B cell (primary cell): ENCODE data around the gene GRK1. TPM values are rescaled to one million over a fixed set of nuclear protein-coding genes. Genes with fewer than 3 reads are reported as not detected.
A peak's percentile ranks its signal among the peaks of the same experiment; 100 is the strongest.

Experiments used
- ATAC-seq: fragments of 200-7000 bp; cut with Tn5 transposase; one replicate; pipeline ENCODE4 v1.10.0; 2021; ENCODE audit warnings: low read depth, mild to moderate bottlenecking, moderate number of reproducible peaks, moderate library complexity
- CTCF ChIA-PET: fragments of 350-600 bp; sonication (Branson Sonifier 250); formaldehyde crosslinking; loops from one replicate; lab custom pipeline; 2021; ENCODE audit warnings: antibody characterized with exemption, inconsistent platforms; lab: Charles Lee
- POLR2A ChIA-PET: fragments of 350-600 bp; sonication (Branson Sonifier 250); formaldehyde crosslinking; loops from one replicate; lab custom pipeline; 2021; ENCODE audit warnings: antibody characterized with exemption; lab: Charles Lee
- DNase-seq: peaks from one replicate; pipeline ENCODE4 v3.0.0; 2013
- H2AFZ ChIP-seq: 2 replicates; pipeline ENCODE4 v1.6.1; 2012; ENCODE audit warnings: mild to moderate bottlenecking, low read depth, low read length; ENCODE audit not compliant: insufficient read depth, poor library complexity, severe bottlenecking
- H3K27ac ChIP-seq, 2 donors: 1 replicate in 1 of 2; 2 replicates in 1 of 2; pipeline ENCODE4 v1.5.1; 2012 to 2013; ENCODE audit warnings: low read length in 2 of 2, mild to moderate bottlenecking in 2 of 2, moderate library complexity in 1 of 2
- H3K27me3 ChIP-seq, 4 experiments: fragments of 200-600 bp in 1 of 4; sonication (generic) in 1 of 4; replicated peaks in 1 of 4; 1 replicate in 2 of 4; 2 replicates in 2 of 4; pipeline versions ENCODE4 v1.6.1 to v1.7.0; 2013 to 2016; ENCODE audit warnings: low read length in 3 of 4, mild to moderate bottlenecking in 2 of 4, mixed read lengths in 1 of 4, moderate library complexity in 1 of 4; ENCODE audit not compliant: insufficient read depth in 4 of 4, control insufficient read depth in 3 of 4; ENCODE audit errors: control extremely low read depth in 1 of 4
- H3K36me3 ChIP-seq, 2 experiments: replicated peaks in 1 of 2; 1 replicate in 1 of 2; 2 replicates in 1 of 2; pipeline versions ENCODE4 v1.6.1 to v1.7.1; 2013; ENCODE audit warnings: low read length in 1 of 2; ENCODE audit not compliant: insufficient read depth in 2 of 2, control insufficient read depth in 1 of 2; ENCODE audit errors: control extremely low read depth in 1 of 2, extremely low read depth in 1 of 2
- H3K4me1 ChIP-seq, 2 donors: fragments of 200-600 bp in 1 of 2; sonication (generic) in 1 of 2; 1 replicate in 1 of 2; 2 replicates in 1 of 2; pipeline versions ENCODE4 v1.5.1 to v1.6.1; 2013 to 2017; ENCODE audit warnings: low read length in 2 of 2; ENCODE audit not compliant: control insufficient read depth in 2 of 2, insufficient read depth in 2 of 2
- H3K4me2 ChIP-seq: replicated peaks from 2 replicates; pipeline ENCODE3; 2012; ENCODE audit warnings: mild to moderate bottlenecking, low read depth, low read length; ENCODE audit not compliant: poor library complexity, severe bottlenecking
- H3K4me3 ChIP-seq, 5 experiments: fragments of 200-600 bp in 1 of 5; sonication (generic) in 1 of 5; 1 replicate in 3 of 5; 2 replicates in 2 of 5; pipeline versions ENCODE4 v1.5.1 to v1.7.0; 2011 to 2016; ENCODE audit warnings: low read length in 4 of 5, mild to moderate bottlenecking in 4 of 5, low read depth in 2 of 5, control low read depth in 1 of 5, moderate library complexity in 1 of 5; ENCODE audit not compliant: insufficient read depth in 1 of 5; ENCODE audit errors: control extremely low read depth in 1 of 5, extremely low read depth in 1 of 5
- H3K79me2 ChIP-seq: fragments of 200-600 bp; sonication (generic); one replicate; pipeline ENCODE4 v1.6.0; 2016; ENCODE audit warnings: low read length; ENCODE audit not compliant: control insufficient read depth, insufficient read depth
- H3K9ac ChIP-seq: fragments of 200-600 bp; sonication (generic); 2 replicates; pipeline ENCODE4 v1.6.1; 2017; ENCODE audit warnings: mild to moderate bottlenecking, low read length, moderate library complexity
- H3K9me3 ChIP-seq, 3 donors: one replicate each; pipeline versions ENCODE4 v1.6.1 to v1.7.1; 2013; ENCODE audit warnings: low read length in 2 of 3; ENCODE audit not compliant: control insufficient read depth in 2 of 3, insufficient read depth in 1 of 3; ENCODE audit errors: control extremely low read depth in 1 of 3
- H4K20me1 ChIP-seq: 2 replicates; pipeline ENCODE4 v1.6.0; 2012; ENCODE audit warnings: mild to moderate bottlenecking, low read length; ENCODE audit not compliant: insufficient read depth, control insufficient read depth, poor library complexity, severe bottlenecking
- H3K27ac Mint-ChIP-seq: one replicate; pipeline ENCODE4 v1.8.0; 2021; ENCODE audit warnings: mixed read lengths
- H3K27me3 Mint-ChIP-seq: one replicate; pipeline ENCODE4 v1.8.0; 2021; ENCODE audit warnings: mixed read lengths
- H3K4me1 Mint-ChIP-seq: one replicate; pipeline ENCODE4 v1.8.0; 2021; ENCODE audit warnings: mixed read lengths
- H3K4me3 Mint-ChIP-seq: one replicate; pipeline ENCODE4 v1.8.0; 2021; ENCODE audit warnings: mixed read lengths
- H3K9me3 Mint-ChIP-seq: one replicate; pipeline ENCODE4 v1.8.0; 2022; ENCODE audit warnings: mixed read lengths; ENCODE audit not compliant: insufficient read depth
- CTCF ChIP-seq: fragments of 200-600 bp; IDR thresholded peaks from one replicate; pipeline ENCODE4 v1.8.0; 2022; ENCODE audit warnings: antibody characterized with exemption, mild to moderate bottlenecking
- EZH2 ChIP-seq: IDR thresholded peaks from 2 replicates; pipeline ENCODE4 v1.6.1; 2012; ENCODE audit warnings: borderline replicate concordance, low read depth, mild to moderate bottlenecking, moderate library complexity, low read length; ENCODE audit not compliant: insufficient read depth, poor library complexity, severe bottlenecking
- WGBS: methylation state at CpG from one replicate; pipeline ENCODE4 v1.1.5; 2013; ENCODE audit warnings: missing lambda C conversion rate; ENCODE audit not compliant: insufficient coverage; 5-methylcytosine and 5-hydroxymethylcytosine counted together
- intact Hi-C: fragments of 100-400 bp; cut with micrococcal nuclease; formaldehyde crosslinking; loops from one replicate; pipeline ENCODE4 v1.10.0; 2022
- polyA plus RNA-seq: library from polyadenylated mRNA; depleted of rRNA; stranded (reverse); fragments of >200 nt; gene quantifications from 2 replicates; pipeline ENCODE4 v1.2.3, GENCODE V29; 2012
- total RNA-seq, 2 donors: library from RNA; stranded (reverse); fragments of 120-200 nt in 1 of 2; gene quantifications; 1 replicate in 1 of 2; 2 replicates in 1 of 2; pipeline versions ENCODE4 v1.2.3 to v1.2.4, GENCODE V29; 2013 to 2022

The GRK1 gene
- total and polyA plus RNA-seq, 2 donors (not counting 1 experiment from before 2014, with no cell fraction given), result not detected

- no CpG with 5 or more reads among the region's 5 CpGs for WGBS
- Histone ChIP-seq H3K27me3 (no peaks in the 10 kb centered on the region), H3K36me3 (peaks cover 0 to 15% of the 10 kb centered on the region in 2 experiments), H3K79me2 (no peaks in the 10 kb centered on the region), H4K20me1 (no peaks in the 10 kb centered on the region), H3K9ac (peak overlapping the region; percentile 19), H3K4me3 (peak overlapping the region in 1 of 5 experiments; percentile 29), H2AFZ (peak overlapping the region; percentile 54), H3K4me1 (peaks cover 9 to 16% of the 10 kb centered on the region in 2 donors), H3K4me2 (peak overlapping the region; percentile 61), H3K27ac (peak overlapping the region in 1 of 2 donors; percentile 54), H3K9me3 (peaks cover 0 to 3% (median 1%) of the 10 kb centered on the region in 3 donors)
- ATAC-seq, result peak; percentile 47
- no peak for TF ChIP-seq EZH2
- TF ChIP-seq CTCF, result no peak
- H3K4me1 Mint-ChIP-seq, result peaks cover 33% of the 10 kb centered on the region
- H3K4me3 Mint-ChIP-seq, result peak overlapping the region; percentile 67
- peak; percentile 28 for DNase-seq
- intact Hi-C loops, result no loop called here
- ChIA-PET POLR2A (no interaction called here), CTCF (no interaction called here)
- H3K27ac Mint-ChIP-seq, result peak overlapping the region; percentile 22
- H3K9me3 Mint-ChIP-seq, result no peaks in the 10 kb centered on the region
- H3K27me3 Mint-ChIP-seq, result no peaks in the 10 kb centered on the region
These were observed 23.4 kb upstream of the GRK1 start for GRCh38 chr13:113643593-113643992.

GRCh38 chr13:113644800-113645199 is 22.2 kb upstream of the GRK1 start:
- no peaks in the 10 kb centered on the region for H3K27me3 ChIP-seq
- no CpG with 5 or more reads among the region's 1 CpG for WGBS
- Mint-ChIP-seq H3K4me1 (peaks cover 33% of the 10 kb centered on the region), H3K4me3 (no peak overlapping the region), H3K9me3 (no peaks in the 10 kb centered on the region), H3K27ac (no peak overlapping the region), H3K27me3 (no peaks in the 10 kb centered on the region)
- H3K4me3 ChIP-seq, result no peak overlapping the region
- intact Hi-C loops, result no loop called here
- TF ChIP-seq EZH2 (no peak), CTCF (no peak)
- ATAC-seq, result no peak
- peaks cover 0 to 3% of the 10 kb centered on the region in 2 experiments for H3K36me3 ChIP-seq
- CTCF ChIA-PET, result no interaction called here
- no peak overlapping the region for H3K9ac ChIP-seq
- DNase-seq, result no peak
- POLR2A ChIA-PET, result no interaction called here
- H3K9me3 ChIP-seq, result peaks cover 0 to 3% (median 1%) of the 10 kb centered on the region in 3 donors
- H4K20me1 ChIP-seq, result no peaks in the 10 kb centered on the region
- no peak overlapping the region for H3K27ac ChIP-seq
- H2AFZ ChIP-seq, result no peak overlapping the region
- no peaks in the 10 kb centered on the region for H3K79me2 ChIP-seq
- H3K4me2 ChIP-seq, result no peak overlapping the region
- H3K4me1 ChIP-seq, result peaks cover 9 to 16% of the 10 kb centered on the region in 2 donors
